HEK293T (cell line): ENCODE data around the gene OSTF1.

Source experiments
- CTCF ChIA-PET: fragments of 350-600 bp; formaldehyde crosslinking; extraction: SDS; loops from one replicate; lab custom pipeline; 2021; ENCODE audit warnings: antibody characterized with exemption, inconsistent platforms; lab: Yijun Ruan, JAX
- POLR2A ChIA-PET: fragments of 350-600 bp; formaldehyde crosslinking; extraction: SDS; loops from one replicate; lab custom pipeline; 2020; ENCODE audit warnings: antibody characterized with exemption, inconsistent platforms; lab: Yijun Ruan, JAX
- DNase-seq: peaks from one replicate; pipeline ENCODE4 v3.0.0; 2012; ENCODE audit warnings: mixed read lengths; ENCODE audit errors: extremely low spot score
- ARNT ChIP-seq: fragments of 450-650 bp; IDR thresholded peaks from 2 replicates; pipeline ENCODE4 v1.6.1; 2017; ENCODE audit warnings: mild to moderate bottlenecking
- BHLHE40 ChIP-seq: fragments of 450-650 bp; IDR thresholded peaks from 2 replicates; pipeline ENCODE4 v1.6.1; 2016; ENCODE audit warnings: mild to moderate bottlenecking, moderate library complexity, borderline replicate concordance
- CTBP1 ChIP-seq: fragments of 450-650 bp; IDR thresholded peaks from 2 replicates; pipeline ENCODE4 v1.6.1; 2016; ENCODE audit warnings: borderline replicate concordance
- ELF4 ChIP-seq: fragments of 450-650 bp; IDR thresholded peaks from 2 replicates; pipeline ENCODE4 v1.6.1; 2017; ENCODE audit warnings: antibody characterized with exemption
- FOXA1 ChIP-seq: fragments of 450-650 bp; IDR thresholded peaks from 2 replicates; pipeline ENCODE4 v1.6.1; 2016; ENCODE audit warnings: mild to moderate bottlenecking
- FOXK2 ChIP-seq: fragments of 450-650 bp; IDR thresholded peaks from 2 replicates; pipeline ENCODE4 v1.6.1; 2016; ENCODE audit warnings: mild to moderate bottlenecking
- FOXM1 ChIP-seq: fragments of 450-650 bp; IDR thresholded peaks from 2 replicates; pipeline ENCODE4 v1.6.1; 2017; ENCODE audit warnings: mild to moderate bottlenecking, borderline replicate concordance
- HDGF ChIP-seq: fragments of 450-650 bp; IDR thresholded peaks from 2 replicates; pipeline ENCODE4 v1.6.1; 2017; ENCODE audit warnings: antibody characterized with exemption, borderline replicate concordance
- L3MBTL2 ChIP-seq: fragments of 450-650 bp; conservative IDR thresholded peaks from 2 replicates; pipeline ENCODE4 v1.6.1; 2016; ENCODE audit warnings: mild to moderate bottlenecking
- LEF1 ChIP-seq: fragments of 450-650 bp; IDR thresholded peaks from 2 replicates; pipeline ENCODE4 v1.6.1; 2017; ENCODE audit warnings: mild to moderate bottlenecking, borderline replicate concordance
- NFRKB ChIP-seq: fragments of 450-650 bp; IDR thresholded peaks from 2 replicates; pipeline ENCODE4 v1.6.1; 2016; ENCODE audit warnings: mild to moderate bottlenecking, moderate library complexity
- SP1 ChIP-seq: fragments of 450-650 bp; IDR thresholded peaks from 2 replicates; pipeline ENCODE4 v1.6.1; 2017
- SUZ12 ChIP-seq: fragments of 450-650 bp; IDR thresholded peaks from 2 replicates; pipeline ENCODE4 v1.6.1; 2016; ENCODE audit warnings: mild to moderate bottlenecking
- TARDBP ChIP-seq: fragments of 450-650 bp; IDR thresholded peaks from 2 replicates; pipeline ENCODE4 v1.6.1; 2016
- ZNF384 ChIP-seq: fragments of 450-650 bp; IDR thresholded peaks from 2 replicates; pipeline ENCODE4 v1.6.1; 2016
- TF ChIP-seq, protein P1 (sequence below): fragments of 450-650 bp; IDR thresholded peaks from 2 replicates; pipeline ENCODE4 v1.6.1; 2016

The OSTF1 gene

DNA sequence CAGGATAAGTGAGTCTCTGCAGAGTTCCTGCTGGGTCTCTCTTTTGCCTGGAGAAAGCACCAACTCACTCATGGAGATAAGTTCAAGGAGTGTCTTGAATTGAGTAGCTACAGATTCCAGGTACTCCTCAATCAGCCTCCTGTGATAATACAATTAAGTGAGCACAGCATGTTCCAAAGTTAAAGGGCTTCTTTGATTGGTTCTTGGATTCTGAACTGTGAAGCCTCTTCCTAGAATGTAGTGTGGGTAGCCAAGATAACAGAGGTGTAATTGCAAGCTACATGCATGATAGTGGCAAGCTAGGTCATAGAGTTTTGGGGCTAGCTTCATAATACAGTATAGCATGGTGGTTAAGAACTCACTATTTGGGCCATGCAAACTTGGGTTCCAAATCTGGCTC lies 37.0 kb upstream of the OSTF1 start:
- ChIA-PET POLR2A (no interaction called here), CTCF (no interaction called here)
- TF ChIP-seq FOXM1 (no peak), L3MBTL2 (no peak), ARNT (no peak), TARDBP (no peak), FOXA1 (no peak), ZNF384 (no peak), BHLHE40 (no peak), CTBP1 (no peak)
- DNase-seq = no peak

DNA sequence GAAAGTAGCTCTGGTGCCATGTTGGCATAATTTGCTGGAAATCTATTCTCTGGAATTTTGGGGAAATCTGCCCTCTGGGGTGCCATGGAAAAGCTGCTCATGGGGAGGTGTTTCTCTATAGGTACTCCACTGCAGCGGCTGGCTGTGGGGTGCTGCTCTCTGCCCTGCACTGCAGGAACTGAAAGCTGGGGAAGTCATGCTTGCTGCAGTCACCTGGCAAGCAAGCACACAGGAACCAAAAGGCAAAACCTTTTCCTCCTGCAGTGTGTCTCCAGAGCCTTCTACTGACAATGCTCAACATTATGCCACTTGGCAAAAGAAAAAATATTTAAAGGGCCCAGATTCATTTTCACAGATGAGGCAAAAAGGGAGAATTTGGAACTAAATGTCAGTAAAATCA lies 34.4 kb upstream of the OSTF1 start:
- ChIA-PET POLR2A (no interaction called here), CTCF (no interaction called here)
- DNase-seq = no peak
- TF ChIP-seq ARNT = no peak
- TF ChIP-seq FOXM1 = no peak
- TF ChIP-seq SP1 = no peak
- TF ChIP-seq NFRKB = no peak
- TF ChIP-seq TARDBP = no peak

DNA sequence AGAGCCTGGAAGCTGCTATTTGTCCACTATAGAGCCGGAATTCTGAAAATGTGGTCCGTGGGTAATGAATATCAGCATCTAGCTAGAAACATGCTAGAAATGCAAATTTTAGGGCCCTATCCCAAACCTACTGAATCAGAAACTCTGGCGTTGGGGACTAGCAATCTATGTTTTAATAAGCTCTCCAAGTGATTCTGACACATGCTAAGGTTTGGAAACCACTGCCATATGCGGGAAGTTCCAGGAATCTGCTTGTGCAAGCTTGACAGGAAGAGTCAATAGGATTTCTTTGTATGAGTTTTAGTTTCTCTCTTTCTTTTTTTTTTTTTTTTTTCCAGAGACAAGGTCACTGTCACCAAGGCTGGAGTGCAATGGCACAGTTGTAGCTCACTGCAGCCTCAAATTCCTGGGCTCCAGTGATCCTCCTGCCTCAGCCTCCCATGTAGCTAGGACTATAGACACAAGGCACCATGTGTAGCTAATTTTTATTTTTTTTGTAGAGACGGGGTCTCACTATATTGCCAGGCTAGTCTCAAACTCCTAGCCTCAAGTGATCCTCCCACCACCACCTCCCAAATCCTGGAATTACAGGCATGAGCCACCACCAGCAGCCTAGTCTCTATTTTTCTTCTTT lies 33.8 kb upstream of the OSTF1 start:
- ChIA-PET POLR2A (no interaction called here), CTCF (no interaction called here)
- DNase-seq = no peak
- TF ChIP-seq TARDBP = no peak
- no peak for TF ChIP-seq FOXA1
- TF ChIP-seq ELF4 = no peak
- TF ChIP-seq FOXK2 = no peak
- no peak for TF ChIP-seq CTBP1
- TF ChIP-seq SUZ12 = no peak

DNA sequence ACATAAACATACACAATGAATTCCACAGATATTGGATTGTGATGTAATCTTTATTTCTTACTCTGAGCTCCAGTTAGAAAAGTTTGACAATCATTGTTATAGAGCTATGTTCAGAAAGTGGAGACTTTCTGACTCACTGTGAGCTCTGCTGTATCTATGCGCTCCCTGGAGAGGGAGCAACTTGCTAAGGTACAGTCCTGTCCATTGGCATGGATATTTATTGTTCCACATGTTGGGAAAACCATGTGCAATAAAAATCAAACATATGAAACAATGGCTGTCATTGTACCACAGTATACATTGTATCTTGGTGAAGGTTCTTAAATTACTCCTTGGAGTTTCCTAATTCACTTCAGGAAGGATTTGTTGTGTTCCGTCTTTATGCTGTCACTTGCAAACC lies 27.1 kb upstream of the OSTF1 start:
- DNase-seq = no peak
- ChIA-PET CTCF (no interaction called here), POLR2A (no interaction called here)
- no peak for TF ChIP-seq FOXA1
- no peak for TF ChIP-seq LEF1
- no peak for TF ChIP-seq ARNT
- TF ChIP-seq BHLHE40 = no peak
- no peak for TF ChIP-seq HDGF
- TF ChIP-seq ELF4 = no peak
- TF ChIP-seq NFRKB = no peak
- no peak for TF ChIP-seq SP1
- no peak for TF ChIP-seq FOXM1
- no peak for TF ChIP-seq ZNF384
- TF ChIP-seq FOXK2 = no peak
- no peak for TF ChIP-seq SUZ12
- TF ChIP-seq CTBP1 = no peak
- TF ChIP-seq, protein P1, sequence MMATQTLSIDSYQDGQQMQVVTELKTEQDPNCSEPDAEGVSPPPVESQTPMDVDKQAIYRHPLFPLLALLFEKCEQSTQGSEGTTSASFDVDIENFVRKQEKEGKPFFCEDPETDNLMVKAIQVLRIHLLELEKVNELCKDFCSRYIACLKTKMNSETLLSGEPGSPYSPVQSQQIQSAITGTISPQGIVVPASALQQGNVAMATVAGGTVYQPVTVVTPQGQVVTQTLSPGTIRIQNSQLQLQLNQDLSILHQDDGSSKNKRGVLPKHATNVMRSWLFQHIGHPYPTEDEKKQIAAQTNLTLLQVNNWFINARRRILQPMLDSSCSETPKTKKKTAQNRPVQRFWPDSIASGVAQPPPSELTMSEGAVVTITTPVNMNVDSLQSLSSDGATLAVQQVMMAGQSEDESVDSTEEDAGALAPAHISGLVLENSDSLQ = no peak
- no peak for TF ChIP-seq L3MBTL2
- TF ChIP-seq TARDBP = no peak

DNA sequence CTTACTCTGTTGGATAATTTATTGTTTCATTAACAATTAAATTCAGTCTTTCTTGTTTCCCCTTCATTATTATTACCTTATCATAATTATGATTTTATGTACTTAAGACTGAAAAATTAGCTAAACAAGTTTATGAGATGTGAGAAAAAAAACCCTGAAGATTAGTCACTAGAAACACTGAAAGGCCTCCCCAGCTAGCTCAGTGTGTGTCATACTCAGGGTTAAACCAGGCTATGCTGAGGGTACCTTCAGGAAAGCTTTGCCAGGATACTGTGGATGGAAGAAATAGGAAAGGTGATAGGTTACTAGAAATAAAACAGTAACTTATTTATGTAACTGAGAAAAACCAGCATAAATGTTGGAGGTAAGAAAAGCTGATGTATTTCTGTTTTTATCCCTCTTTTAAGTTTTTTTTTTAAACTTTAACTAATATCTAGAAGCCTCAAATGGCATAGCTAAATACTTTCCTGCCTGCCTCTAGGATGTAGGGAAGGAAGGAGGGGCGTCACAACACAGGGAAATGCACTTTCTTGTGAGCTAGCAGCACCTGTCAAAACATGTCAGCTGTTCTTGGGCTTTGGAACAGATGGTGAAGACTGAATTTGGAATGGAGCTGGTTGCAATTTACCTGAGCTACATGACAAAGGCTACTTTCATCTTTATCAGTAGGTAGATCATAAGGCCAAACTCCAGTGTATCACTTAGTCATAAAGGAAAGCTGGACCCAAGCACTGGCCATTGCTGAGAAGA lies 24.6 kb upstream of the OSTF1 start:
- DNase-seq = no peak
- POLR2A ChIA-PET = no interaction called here
- no peak for TF ChIP-seq LEF1
- TF ChIP-seq HDGF = no peak
- no peak for TF ChIP-seq CTBP1
- TF ChIP-seq FOXA1 = no peak
- no peak for TF ChIP-seq SUZ12
- TF ChIP-seq TARDBP = no peak
- no peak for TF ChIP-seq ZNF384
- no peak for TF ChIP-seq NFRKB
- no peak for TF ChIP-seq FOXM1
- no peak for TF ChIP-seq ARNT
- TF ChIP-seq L3MBTL2 = no peak
- no peak for TF ChIP-seq BHLHE40
- no peak for TF ChIP-seq SP1
- no peak for TF ChIP-seq FOXK2
- TF ChIP-seq, protein P1 = no peak
- TF ChIP-seq ELF4 = no peak
- CTCF ChIA-PET = interaction anchor here (0.9 kb wide), 1 partner anchor 10 kb away, joined by 11 read pairs; no protein-coding TSS in a partner anchor

DNA sequence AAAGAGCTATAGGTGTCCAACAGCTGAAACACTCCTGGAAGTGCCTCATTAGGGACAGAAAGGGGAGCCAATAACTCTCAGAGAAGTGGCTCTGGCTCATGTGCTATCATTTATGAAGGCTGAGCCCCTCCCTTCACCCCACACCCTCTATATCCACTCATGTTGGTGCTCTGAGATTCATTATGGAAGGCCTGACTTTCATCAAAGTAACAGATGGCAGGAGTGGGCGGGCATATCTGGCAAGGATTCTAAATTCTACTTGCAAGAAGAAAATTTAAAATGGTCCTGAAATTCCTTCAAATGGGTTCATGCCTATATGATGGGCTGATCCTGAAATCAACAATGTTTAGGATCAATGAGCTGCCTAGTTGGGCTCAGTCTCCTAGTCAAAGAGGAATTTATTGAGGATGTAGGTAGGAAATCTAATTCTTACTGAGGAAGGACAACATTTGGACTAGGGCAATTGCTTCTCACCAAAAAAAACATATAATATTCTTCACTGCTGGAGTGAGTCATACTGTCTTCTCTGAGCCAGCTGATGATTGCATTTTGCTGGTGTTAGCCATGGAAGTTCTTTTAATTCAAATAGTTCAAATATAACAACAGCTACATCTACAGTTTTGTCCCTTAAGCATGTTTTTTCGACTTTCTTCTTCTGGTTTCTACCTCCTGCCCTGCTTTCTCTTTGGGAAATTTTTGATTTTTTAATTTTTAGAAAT lies 23.8 kb upstream of the OSTF1 start:
- no peak for DNase-seq
- CTCF ChIA-PET = no interaction called here
- no peak for TF ChIP-seq CTBP1
- TF ChIP-seq LEF1 = no peak
- no peak for TF ChIP-seq HDGF
- TF ChIP-seq NFRKB = no peak
- TF ChIP-seq ELF4 = no peak
- POLR2A ChIA-PET = no interaction called here
